NK-92 treated with Interleukin-12 subunit alpha and Interleukin-12 subunit beta, amount 100 ng/mL, for 24 hours (cell line): ENCODE results near the gene RRP8.

Source experiments
- DNase-seq: peaks from one replicate; lab custom pipeline; 2025; lab: John Stamatoyannopoulos, UW

RRP8 gene

DNA sequence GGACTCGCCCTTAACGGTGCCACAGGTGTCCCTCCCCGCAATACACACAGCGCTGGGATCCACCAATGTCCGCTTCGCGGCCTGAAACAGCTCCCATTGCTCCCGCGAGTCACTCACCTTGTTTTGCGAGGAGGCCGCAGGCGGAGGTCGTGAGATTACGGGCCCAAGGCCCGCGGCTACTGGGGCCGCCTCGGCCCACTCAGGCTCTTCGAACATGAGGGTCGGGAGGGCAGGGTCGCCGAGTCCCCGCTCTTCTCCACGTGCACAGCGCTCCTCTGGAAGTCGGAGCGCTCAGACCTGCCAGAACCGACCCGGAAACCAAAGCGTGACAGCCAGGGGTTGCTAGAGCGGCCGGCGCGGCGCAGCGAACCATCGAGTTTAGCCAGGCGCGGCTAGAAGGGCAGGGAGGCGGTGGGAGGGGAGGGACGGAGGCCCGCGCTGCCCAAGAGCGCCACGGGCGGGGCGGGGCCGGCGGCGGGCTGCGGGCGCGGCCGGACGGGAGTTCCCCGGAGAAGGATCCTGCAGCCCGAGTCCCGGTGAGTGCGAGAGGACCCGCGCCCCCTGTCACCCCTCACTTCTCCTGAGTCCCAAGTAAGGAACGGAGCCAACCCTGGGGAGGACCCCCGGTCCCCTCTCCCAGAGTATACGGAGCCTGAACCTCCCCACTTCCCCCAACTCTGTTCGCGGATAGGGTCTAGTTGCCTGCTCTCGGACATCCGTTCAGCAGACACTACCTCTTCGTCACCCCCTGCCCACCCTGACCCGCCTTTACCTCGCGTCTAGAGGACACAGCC, at the start of gene RRP8, which contains the start of gene ILK:
Gene RRP8, minus strand, starts transcription at position 330 of the 794 bp plus-strand sequence. Its CDS starts 114 bp downstream, at position 216.
Gene ILK, plus strand, starts transcription at position 488 of the 794 bp plus-strand sequence. CDS start 498 bp downstream, outside the sequence.
- peak; percentile 81 for DNase-seq

DNA sequence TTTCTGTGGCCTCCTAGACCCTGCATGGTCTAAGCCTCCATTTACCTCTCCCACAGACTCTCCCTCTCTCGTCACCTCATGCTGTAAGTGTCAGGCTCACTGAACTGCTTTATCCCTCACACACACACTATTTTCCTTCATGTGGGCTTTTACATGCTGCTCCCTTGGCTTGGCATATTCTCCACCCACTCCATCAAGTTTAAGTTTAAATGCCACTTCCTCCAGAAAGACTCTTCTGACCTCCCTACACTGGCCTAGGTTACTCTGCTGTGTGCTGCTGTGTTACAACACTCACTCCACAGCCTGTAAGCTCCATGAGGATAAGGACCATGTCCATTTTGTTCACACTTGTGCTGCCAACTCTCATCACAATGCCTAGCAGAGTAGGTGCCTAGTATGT, 49.7 kb upstream of the RRP8 start:
- no peak for DNase-seq

DNA sequence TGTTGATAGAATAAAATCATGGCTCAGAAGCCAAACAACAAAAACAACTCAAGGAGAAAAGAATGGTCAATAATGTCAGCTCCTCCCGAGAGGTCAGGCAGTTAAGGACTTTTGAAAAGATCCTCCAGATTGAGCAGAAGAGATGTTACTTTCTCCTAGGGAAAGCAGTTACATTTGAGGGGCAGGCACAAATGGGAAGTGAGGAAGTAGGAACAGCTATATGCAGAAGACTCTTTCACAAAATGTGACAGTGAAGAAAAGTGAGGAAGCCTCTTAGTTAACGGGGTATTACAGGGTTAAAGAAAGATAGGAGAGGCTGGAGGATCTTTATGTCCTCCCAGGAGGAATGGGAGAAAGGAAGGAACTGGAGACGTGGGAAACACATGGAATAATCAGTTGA, 48.8 kb upstream of the RRP8 start:
- no peak for DNase-seq

DNA sequence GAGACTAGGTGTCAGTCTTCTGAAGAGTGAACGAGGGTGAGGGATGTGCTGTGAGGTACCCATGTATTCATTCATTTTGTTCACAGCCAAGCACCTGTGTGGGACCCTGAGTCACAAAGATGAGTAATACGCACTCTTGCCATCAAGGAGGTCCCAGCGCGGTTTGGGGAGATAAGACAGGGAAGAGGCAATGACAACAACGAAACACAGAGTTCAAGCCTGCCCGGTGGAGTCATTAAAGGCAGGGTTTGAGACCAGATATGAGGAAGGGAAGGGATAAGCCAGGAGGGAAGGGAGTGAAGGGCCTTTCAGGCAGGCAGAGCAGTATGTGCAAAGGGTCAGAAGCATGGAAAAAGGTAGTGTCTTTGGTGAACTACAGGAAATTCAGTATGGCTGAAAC, 47.6 kb upstream of the RRP8 start:
- DNase-seq = no peak

DNA sequence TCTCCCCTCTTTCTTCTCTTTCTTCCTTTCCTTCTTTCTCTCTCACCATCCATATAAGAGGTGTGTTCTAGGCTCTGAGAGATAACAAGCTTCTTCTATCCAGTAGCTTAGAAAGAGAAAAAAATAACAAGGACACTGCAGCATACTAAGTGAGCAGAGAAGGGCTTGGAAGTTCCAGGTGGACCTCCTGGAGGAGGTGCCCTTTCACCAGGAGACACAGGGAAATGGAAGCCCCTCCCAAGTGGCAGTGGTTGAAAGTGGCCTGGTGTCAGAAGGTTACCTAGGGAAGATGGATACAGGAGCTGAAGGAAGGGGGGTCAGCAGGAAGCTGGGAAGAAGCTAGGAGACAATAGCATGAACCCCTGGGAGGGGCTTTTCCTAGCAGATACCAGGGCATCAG, 46.7 kb upstream of the RRP8 start:
- DNase-seq = no peak

DNA sequence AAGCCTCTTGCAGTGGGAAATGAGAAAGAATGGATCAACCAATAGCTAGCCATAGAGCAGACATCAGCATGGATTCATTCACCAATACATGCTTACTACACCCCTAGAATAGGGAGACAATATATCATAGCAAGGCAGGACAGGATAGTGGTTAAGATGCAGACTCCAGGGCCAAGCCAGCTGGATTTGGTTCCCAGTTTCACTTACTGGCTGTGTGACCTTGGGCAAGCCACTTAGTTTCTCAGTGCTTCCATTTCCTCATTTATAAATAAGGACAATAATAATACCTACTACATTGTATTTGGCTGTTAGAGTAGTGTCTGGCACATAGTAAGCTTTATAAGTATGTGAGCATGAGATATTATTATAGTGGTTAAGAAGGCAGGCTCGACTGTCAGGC, 45.1 kb upstream of the RRP8 start:
- no peak for DNase-seq

DNA sequence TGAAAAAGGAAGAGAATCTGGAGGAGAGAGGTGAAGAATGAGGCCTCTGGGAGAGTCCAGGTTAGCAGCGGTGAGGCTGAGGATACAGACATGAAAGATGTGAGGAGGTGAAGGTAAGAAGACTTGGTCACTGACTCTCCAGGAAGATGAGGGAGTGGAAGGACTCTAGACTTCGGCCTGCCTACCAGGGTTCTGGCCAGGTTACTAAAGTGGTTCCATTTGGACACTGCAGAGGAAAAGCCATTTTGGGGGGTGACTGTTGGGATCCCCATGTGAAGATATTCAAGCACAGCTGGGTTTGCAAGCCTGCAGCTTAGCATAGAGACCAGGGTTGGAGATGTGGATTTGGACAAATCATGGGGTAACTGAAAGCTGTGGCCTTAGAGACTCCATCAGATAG, 44.4 kb upstream of the RRP8 start:
- DNase-seq = no peak

DNA sequence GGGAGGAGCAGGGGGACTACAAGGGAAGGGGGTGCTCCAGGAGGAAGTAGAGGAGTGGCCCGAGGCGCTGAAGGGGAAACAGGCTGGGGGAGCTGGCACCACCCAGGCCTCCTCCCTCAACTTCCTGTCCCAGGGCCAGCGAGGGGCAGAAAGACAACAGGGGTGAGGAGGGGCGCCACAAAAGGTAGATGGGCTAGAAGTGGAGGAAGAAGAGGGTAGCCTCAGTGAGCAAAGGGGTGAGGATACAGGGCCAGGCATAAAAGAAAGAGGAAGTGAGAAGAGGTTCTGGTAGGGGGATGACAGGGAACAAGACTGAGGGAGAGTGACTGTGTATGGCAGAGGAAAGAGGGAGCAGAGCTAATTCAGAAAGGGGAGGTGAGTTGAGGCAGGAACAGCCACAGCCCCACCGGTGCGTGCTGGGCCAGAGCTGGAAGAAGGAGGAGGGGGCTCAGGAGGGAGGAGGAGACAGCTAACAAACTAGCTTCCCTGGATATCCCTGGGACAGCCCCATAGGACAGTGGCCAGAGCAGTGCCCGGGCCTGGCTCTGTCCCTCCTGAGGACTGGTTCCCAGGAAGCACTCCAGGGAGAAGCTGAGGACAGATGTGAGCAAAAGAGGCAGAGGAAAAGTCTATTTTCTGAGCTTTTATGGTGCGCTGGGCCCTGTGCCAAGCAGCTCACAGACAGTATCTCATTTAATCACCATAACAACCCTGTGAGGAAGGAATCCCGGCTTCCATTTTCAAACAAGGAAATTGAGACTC, 43.7 kb upstream of the RRP8 start:
- DNase-seq = no peak

DNA sequence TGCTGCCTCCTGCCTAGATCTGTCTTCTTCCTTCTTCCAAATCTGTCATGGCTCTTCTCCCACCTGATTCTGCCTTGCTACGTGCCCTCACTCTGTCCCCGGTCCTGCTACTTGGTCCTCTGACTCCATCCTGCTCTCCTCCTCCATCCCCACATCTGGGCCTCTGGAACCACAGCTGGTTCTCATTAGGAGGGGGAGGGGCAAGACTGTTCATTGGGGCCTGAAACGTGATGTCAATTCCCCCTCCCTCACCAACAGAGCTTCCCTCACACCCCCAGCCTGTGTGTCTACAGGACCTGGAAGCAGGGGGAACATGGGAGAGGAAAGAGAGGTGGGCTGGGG, 43.1 kb upstream of the RRP8 start:
- no peak for DNase-seq

DNA sequence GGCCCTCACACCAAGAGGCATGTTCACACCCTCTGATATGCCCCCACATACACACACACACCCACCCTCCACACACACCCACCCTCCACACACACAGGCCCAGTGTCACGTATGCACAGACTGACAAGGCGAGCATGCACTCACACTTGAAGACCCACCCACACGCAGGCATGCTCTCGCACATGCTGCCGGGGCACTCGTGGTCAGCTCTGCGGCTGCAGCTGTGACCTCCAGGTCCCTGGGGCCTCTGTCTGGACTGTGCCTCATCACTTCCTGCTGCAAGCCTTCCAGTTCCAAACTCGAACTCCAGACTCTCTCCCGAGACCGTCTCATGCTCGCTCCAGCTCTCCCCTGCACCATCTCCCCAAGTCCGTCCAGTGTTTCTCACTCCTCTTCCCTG, 42.7 kb upstream of the RRP8 start:
- no peak for DNase-seq

DNA sequence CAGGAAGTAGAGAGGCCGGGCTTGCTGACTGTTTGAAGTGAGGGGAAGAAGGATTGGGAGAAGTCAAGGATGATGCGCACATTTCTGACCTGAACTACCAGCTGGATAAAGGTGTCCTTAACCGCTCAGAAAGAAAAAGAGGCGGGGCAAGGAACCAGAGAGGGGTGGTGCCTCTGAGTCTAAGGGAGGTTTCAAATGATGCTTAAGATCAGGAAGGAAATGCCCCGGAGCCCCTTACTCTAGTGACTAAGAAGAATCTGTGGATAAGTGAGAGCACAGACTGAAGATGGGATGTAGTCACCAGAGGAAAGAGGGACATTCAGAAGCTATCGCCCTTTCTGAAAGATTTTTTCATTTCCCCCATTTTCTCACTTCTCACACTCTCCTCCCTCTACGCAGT, 39.5 kb upstream of the RRP8 start:
- no peak for DNase-seq

DNA sequence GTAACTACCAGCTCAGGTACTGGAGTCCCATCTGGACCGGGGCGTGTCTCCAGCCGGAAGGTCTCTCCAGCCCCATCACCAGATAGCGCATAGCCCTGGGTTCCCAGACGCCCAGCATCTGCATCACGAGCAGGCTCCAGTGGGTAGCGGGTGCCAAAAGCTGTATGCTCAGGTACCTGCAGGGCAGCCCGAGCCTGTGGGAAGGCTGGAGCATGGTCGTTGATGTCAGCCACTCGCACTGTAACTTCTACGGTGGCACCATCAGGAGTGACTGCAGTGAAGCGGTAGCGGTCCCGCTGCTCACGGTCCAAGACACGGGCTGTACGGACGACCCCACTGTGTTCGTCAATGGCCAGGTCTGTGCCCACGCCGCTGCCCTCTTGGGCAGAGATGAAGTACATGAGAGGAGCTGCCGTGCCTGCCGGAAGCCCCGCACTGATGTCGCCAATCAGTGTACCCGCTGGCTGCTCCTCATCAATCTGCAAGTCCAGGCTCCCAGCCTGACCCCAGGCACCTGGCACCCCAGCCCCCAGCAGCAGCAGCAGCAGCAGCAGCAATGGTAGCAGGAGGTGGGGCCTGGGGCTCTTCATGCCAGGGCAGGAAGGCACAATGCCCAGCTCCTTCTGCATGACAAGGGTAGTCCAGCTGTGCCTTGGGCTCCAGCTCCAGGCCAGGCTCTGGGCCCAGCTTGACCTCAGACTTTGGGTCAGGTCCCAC, 37.7 kb upstream of the RRP8 start:
- no peak for DNase-seq

DNA sequence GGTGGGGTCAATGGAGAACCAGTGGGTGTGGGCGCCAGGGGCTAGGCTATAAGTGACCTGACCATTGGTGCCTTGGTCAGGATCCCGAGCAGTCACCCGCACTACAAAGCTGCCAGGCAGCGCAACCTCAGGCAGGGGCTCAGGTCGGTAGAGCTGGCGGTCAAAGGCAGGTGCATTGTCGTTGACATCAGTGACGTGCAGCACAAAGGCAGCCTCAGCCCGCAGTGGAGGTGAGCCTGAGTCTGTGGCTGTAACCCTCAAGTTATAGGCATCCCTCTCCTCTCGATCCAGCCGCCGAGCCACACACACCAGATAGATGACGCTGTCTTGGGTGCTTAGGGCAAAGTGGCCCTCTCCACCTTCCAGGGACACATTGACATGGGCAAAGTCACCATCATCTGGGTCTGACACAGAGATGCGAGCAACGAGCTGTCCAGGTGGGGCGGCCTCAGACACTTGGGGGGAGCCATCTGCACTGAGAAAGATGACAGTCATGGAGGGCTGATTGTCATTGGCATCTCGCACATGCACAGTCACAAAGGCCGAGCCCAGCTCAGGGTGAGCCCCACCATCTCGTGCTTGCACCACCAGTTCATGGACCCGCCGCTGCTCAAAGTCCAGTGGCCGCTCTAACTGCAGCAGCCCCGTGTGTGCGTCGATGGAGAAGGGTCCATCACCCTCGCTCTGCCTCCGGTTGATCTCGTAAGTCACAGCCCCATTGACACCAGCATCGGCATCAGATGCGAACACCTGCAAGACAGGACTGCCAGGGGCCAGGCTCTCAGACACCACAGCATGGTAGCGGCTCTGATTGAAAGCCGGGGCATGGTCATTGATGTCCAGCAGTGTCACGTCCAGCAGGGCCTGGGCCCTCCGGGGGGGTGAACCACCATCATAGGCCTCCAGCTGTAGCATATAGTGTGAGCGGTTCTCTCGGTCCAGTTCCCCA, 36.9 kb upstream of the RRP8 start:
- DNase-seq = no peak

DNA sequence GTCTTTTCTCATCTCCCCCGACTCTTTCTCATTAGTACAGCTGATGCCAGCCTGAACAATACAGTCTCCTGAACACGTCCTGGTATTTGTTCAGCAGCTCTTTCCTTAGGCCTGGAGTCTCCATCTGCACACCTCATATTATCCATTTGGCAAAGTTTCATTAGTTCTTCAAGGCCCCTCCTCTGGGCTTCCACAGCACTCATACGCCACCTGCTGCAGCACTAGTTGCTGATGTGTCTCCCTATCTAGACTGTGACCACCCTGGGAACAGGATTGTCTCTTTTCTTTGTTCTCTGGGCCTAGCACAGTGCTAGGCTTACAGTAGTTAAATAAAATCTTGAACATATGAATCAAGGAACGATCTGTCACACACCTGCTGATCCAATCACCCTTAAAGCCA, 35.0 kb upstream of the RRP8 start:
- no peak for DNase-seq

DNA sequence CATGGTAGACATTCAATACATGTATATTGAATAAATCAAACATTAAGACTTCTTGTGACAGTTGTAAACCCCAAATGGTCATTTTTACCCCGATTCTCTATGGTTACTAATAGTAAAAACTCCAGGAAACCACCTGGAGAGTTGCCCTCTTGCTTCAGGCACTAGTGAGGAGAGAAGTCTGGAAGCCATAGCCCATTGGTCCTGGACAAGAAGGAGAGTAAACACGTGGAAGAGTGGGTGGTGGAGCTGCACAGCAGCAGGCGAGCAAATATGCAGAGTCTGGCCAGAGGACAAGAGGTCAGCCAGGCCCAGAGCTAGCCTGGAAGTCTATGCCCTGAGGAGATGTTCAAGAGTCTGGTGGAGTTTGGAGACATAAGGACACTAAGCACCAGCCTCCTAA, 34.5 kb upstream of the RRP8 start:
- no peak for DNase-seq

DNA sequence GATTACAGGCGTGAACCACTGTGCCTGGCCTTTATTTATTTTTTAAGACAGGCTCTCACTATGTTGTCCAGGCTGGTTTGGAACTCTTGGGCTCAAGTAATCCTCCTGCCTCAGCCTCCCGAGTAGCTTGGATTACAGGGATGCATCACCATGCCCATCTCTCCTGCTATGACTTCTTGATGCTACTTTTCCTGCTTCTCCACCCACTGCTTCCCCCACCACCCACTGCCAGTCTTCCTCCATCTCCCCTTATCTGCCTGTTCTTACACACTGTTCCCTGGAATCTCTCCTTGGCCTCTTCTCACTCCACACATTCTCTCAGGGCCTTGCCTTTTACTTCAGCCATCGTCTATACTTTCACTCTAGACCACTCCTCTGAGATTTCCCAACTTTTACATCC, 33.1 kb upstream of the RRP8 start:
- DNase-seq = no peak

DNA sequence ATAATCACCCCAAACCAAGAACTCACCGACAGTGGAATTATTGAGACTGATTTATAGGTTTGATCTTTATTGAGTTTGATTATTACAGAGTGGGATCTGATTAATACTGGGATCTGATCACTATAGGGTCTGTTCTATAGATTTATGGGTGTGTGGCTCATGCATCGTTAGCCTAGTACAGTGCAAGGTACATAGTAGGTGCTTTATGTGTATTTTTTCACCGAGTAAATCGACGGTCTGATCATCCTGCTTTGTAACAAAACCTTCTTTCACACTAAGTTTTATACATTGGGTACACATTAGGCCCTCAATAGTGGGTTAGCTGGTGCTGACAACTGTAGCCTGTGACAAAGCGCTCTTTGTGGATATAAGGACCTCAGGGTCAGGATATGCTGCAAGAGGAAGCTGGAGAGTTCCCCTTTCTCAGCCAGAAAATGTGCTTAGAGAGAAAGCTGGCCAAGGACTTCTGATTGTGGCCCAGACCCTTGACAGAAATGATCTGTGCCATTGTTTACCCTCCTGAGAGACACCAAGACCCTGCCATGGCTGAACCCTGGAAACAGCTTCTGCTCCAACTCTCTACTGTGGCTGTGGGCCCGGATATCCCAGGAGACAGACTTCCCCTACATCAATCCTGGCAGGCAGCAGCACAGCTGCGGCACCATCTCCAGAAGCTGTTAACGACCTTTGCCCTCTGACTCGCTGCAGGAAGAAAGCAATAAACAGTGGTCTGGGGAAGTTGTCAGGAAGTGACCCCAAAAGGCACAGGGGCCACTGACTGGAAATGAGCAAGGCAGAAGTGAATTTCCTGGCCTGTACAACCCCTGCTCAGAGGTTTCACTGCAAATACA, 31.9 kb upstream of the RRP8 start:
- DNase-seq = no peak

DNA sequence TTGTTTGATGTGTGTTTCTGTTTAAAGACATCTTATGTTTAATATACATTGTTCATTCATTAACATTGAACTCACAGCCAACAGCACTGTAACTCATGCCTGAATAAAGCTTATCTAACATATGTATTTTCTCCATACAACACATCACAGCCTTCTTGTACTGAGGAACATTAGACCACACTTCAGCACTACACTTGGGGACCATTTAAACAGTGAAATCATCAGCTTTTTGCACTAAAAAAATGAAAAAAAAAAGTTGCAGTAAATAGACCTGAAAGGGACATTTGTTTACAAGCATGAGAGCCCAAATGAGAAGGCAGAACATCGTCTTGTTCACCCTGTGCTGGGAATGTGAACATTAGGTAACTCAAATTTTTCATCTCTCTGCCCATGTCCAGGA, 31.1 kb upstream of the RRP8 start:
- no peak for DNase-seq

DNA sequence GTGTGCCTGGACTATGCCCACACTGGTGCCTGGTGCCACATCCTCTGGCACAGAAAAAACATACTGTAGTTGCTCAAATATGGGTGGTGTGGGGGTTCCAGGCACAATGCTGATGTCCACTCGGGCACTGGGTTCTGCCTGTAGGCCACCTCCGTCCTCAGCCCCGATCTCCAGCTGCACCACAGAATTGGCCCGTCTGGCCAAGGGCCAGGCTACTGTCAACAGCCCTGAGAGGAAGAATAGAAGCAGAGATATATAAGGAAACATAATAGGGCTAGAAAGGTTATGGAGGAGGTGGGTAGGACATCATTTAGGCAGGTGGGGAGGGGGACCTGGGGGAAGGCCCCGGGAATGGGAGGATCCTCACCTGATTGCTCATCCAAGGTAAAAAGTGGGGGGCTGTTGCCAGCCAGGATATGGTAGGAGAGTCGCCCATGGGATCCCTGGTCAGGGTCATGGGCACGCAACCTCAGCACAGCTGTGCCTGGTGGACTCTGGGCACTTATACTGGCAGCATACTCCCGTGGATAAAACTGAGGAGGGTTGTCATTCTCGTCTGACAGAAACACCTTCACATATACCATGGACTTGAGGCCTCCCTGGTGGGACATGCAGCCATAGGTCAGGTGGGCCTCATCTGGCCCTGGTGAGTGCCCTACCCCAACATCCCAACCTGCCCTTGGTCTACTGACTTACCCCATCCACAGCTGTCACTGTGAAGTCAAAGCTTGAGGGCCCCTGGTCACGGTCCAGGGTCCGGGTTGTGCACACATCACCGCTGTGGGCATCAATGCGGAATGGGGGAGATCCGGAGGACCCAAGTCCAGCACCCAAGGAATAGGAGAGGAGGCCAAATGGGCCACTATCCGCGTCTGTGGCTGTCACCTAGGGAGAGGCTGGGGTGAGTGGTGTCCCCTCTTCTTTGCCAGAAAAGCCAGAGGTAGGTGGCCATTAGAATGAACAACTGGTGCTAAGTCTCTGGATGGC, 30.3 kb upstream of the RRP8 start:
- no peak for DNase-seq
